Lower leg skin (tissue), 4 donors: ENCODE results near the gene PGM5. TPM values are rescaled to one million over a fixed set of nuclear protein-coding genes. Genes with fewer than 3 reads are reported as not detected.

Experiments
- DNase-seq, 2 donors: peaks; one replicate each; pipeline ENCODE4 v3.0.0-alpha.2; 2019; ENCODE audit warnings: low spot score in 2 of 2
- H3K4me3 ChIP-seq: fragments of 200-600 bp; sonication (generic); 2 replicates; pipeline ENCODE4 v1.5.1; 2017; ENCODE audit warnings: mild to moderate bottlenecking, low read depth; ENCODE audit not compliant: poor library complexity, severe bottlenecking
- CTCF ChIP-seq, 3 donors: fragments of 450-650 bp; IDR thresholded peaks; one replicate each; pipeline ENCODE4 v1.5.1; 2016; ENCODE audit warnings: antibody characterized with exemption in 3 of 3, mild to moderate bottlenecking in 3 of 3, moderate library complexity in 2 of 3
- POLR2A ChIP-seq, 2 donors: fragments of 450-650 bp; IDR thresholded peaks; one replicate each; pipeline ENCODE4 v1.6.1; 2016 to 2017; ENCODE audit warnings: antibody characterized with exemption in 2 of 2, mild to moderate bottlenecking in 1 of 2, moderate library complexity in 1 of 2
- WGBS, 2 donors: methylation state at CpG; one replicate each; pipeline ENCODE4 v1.1.5; 2018; 5-methylcytosine and 5-hydroxymethylcytosine counted together
- intact Hi-C: fragments of 100-400 bp; cut with DNase I; formaldehyde crosslinking; loops from one replicate; pipeline ENCODE4 v1.15.0; 2023; ENCODE audit warnings: low total_unique reads
- total RNA-seq, 4 donors: library from RNA; depleted of rRNA; stranded (reverse); fragments of >200 nt; gene quantifications; one replicate each; pipeline ENCODE4 v1.1.0, GENCODE V29; 2016

The PGM5 gene
- total RNA-seq, 4 donors from 2014 or later = 7.3 to 16.8 (median 8.7) TPM

- TF ChIP-seq POLR2A (IDR thresholded peaks at IDR 0.05) (no peak), CTCF (IDR thresholded peaks at IDR 0.05) (no peak)
- no peak for DNase-seq
- H3K4me3 ChIP-seq = no peak overlapping the region
- intact Hi-C loops = no loop called here
- 76 to 84% methylated on average over 13 of the region's 13 CpGs for WGBS, 2 donors
These were observed 98.3 kb downstream of the PGM5 start for GRCh38 chr9:68454579-68455334.

GRCh38 chr9:68455451-68455850, 99.0 kb downstream of the PGM5 start:
- TF ChIP-seq CTCF (IDR thresholded peaks at IDR 0.05) (no peak), POLR2A (IDR thresholded peaks at IDR 0.05) (no peak)
- no peak for DNase-seq
- intact Hi-C loops = no loop called here
- WGBS, 2 donors = 41 to 52% methylated on average over 2 of the region's 2 CpGs
- H3K4me3 ChIP-seq = no peak overlapping the region

GRCh38 chr9:68457803-68458202, 101.4 kb downstream of the PGM5 start:
- 52 to 60% methylated on average over 1 of the region's 1 CpG for WGBS, 2 donors
- intact Hi-C loops = loop anchor here (2.0 kb wide), 1 partner anchor 17 kb away; no protein-coding TSS in a partner anchor
- H3K4me3 ChIP-seq = no peak overlapping the region
- DNase-seq = no peak
- TF ChIP-seq POLR2A (IDR thresholded peaks at IDR 0.05) = no peak
- no peak for TF ChIP-seq CTCF (IDR thresholded peaks at IDR 0.05)

GRCh38 chr9:68458918-68459317, 102.5 kb downstream of the PGM5 start:
- WGBS, 2 donors = 79 to 88% methylated on average over 1 of the region's 1 CpG
- no peak for DNase-seq
- TF ChIP-seq POLR2A (IDR thresholded peaks at IDR 0.05) (no peak), CTCF (IDR thresholded peaks at IDR 0.05) (no peak)
- no peak overlapping the region for H3K4me3 ChIP-seq
- intact Hi-C loops = loop anchor here (2.0 kb wide), 1 partner anchor 18 kb away; no protein-coding TSS in a partner anchor

DNA sequence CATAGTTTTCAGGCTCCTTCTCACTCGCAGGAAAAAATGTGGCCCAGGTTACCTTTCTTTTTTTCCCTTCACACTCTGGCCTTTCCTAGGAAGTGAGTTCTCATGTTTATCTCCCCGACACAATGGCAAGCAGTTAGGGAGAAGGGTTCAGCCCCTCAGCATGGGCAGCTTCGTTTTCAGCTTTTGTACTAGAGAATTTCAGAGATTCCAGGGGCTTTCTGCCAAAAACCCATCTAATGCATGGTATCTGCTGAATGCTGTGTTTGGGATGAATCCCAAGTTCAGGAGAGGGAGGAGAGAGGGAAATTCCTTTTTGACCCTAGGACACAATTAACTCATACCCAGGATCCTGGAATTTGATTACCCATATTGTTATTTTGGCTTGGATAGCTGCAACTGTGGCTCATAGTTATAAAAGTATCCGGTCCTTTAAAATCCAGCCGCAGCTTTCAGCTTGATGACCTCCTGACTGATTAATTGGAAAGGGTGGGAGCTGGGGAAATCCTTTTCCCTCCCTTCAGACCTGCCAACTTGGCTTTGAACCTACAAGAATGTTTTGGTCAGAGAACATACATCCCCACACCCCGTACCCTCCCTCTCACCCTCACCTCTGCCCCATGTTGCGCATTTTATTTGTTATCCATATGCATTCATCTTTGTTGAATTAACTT, 105.8 kb downstream of the PGM5 start:
- H3K4me3 ChIP-seq = no peak overlapping the region
- intact Hi-C loops = no loop called here
- DNase-seq = no peak
- TF ChIP-seq CTCF (IDR thresholded peaks at IDR 0.05) (no peak), POLR2A (IDR thresholded peaks at IDR 0.05) (no peak)
- WGBS, 2 donors = 60 to 64% methylated on average over 7 of the region's 7 CpGs
